ENCODE measurements around the gene C2CD4D. TPM values are rescaled to one million over a fixed set of nuclear protein-coding genes. Genes with fewer than 3 reads are reported as not detected.

The C2CD4D gene
- total RNA-seq, 1 experiment from 2014 or later: 0.17 TPM

GRCh38 chr1:151815716-151816327 is 23.8 kb downstream of the C2CD4D start:
- ATAC-seq: no peak
- no peak overlapping the region for H3K4me2 ChIP-seq (ENCODE audit: low read length)
- no peak overlapping the region for H3K27ac ChIP-seq (ENCODE audit: low read depth, low read length)
- H3K9me3 ChIP-seq (ENCODE audit: control insufficient read depth in 1 of 2, insufficient read depth in 1 of 2, low read depth in 1 of 2, low read length in 2 of 2): no peaks in the 10 kb centered on the region
- ChIA-PET RAD21 (ENCODE audit: low non-redundant PET in 1 of 2, low total read pairs in 2 of 2, uncharacterized antibody in 2 of 2, unreplicated experiment in 2 of 2) (no interaction called here), CTCF (no interaction called here), POLR2A (no interaction called here)
- TF ChIP-seq ZBTB33 (IDR thresholded peaks at IDR 0.05; ENCODE audit: extremely low read depth, insufficient replicate concordance, low read length) (no peak), ZNF274 (IDR thresholded peaks at IDR 0.05; ENCODE audit: low read depth, low read length) (no peak), TCF7L2 (IDR thresholded peaks at IDR 0.05; ENCODE audit: borderline replicate concordance, extremely low read depth, insufficient read depth, insufficient read length) (no peak), CEBPB (IDR thresholded peaks at IDR 0.05; ENCODE audit: low read depth) (no peak), JUND (IDR thresholded peaks at IDR 0.05) (no peak), MAX (IDR thresholded peaks at IDR 0.05) (no peak), YY1 (IDR thresholded peaks at IDR 0.05; ENCODE audit: extremely low read depth, insufficient replicate concordance, low read depth, low read length) (no peak), POLR2A (IDR thresholded peaks at IDR 0.05; ENCODE audit: borderline replicate concordance, extremely low read depth, insufficient read depth, insufficient read length) (no peak), POLR2AphosphoS5 (IDR thresholded peaks at IDR 0.05; ENCODE audit: low read depth, low read length) (no peak), SP1 (IDR thresholded peaks at IDR 0.05; ENCODE audit: low read depth) (no peak), SIN3A (IDR thresholded peaks at IDR 0.05; ENCODE audit: low read depth) (no peak), FOSL1 (IDR thresholded peaks at IDR 0.05; ENCODE audit: low read depth) (no peak), ZFX (IDR thresholded peaks at IDR 0.05) (no peak), EGR1 (IDR thresholded peaks at IDR 0.05; ENCODE audit: low read depth) (no peak), RAD21 (IDR thresholded peaks at IDR 0.05; ENCODE audit: low read depth) (no peak), REST (IDR thresholded peaks at IDR 0.05; ENCODE audit: low read depth) (no peak)
- TF ChIP-seq, protein P1, sequence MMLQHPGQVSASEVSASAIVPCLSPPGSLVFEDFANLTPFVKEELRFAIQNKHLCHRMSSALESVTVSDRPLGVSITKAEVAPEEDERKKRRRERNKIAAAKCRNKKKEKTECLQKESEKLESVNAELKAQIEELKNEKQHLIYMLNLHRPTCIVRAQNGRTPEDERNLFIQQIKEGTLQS (IDR thresholded peaks at IDR 0.05): no peak
- TF ChIP-seq, protein P2, sequence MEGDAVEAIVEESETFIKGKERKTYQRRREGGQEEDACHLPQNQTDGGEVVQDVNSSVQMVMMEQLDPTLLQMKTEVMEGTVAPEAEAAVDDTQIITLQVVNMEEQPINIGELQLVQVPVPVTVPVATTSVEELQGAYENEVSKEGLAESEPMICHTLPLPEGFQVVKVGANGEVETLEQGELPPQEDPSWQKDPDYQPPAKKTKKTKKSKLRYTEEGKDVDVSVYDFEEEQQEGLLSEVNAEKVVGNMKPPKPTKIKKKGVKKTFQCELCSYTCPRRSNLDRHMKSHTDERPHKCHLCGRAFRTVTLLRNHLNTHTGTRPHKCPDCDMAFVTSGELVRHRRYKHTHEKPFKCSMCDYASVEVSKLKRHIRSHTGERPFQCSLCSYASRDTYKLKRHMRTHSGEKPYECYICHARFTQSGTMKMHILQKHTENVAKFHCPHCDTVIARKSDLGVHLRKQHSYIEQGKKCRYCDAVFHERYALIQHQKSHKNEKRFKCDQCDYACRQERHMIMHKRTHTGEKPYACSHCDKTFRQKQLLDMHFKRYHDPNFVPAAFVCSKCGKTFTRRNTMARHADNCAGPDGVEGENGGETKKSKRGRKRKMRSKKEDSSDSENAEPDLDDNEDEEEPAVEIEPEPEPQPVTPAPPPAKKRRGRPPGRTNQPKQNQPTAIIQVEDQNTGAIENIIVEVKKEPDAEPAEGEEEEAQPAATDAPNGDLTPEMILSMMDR (IDR thresholded peaks at IDR 0.05 in 2 of 3, conservative IDR thresholded peaks at IDR 0.05 in 1 of 3; ENCODE audit: borderline replicate concordance in 1 of 3, insufficient read depth in 1 of 3, low read depth in 2 of 3, low read length in 2 of 3): no peak
- intact Hi-C loops (cut with micrococcal nuclease): no loop called here
- no peak overlapping the region for H3K4me3 ChIP-seq (replicated peaks in 1 of 2; ENCODE audit: low read depth in 1 of 2, low read length in 2 of 2)
- no peaks in the 10 kb centered on the region for H3K36me3 ChIP-seq (ENCODE audit: control insufficient read depth in 1 of 2, insufficient read depth in 2 of 2, low read length in 2 of 2)
- no peaks in the 10 kb centered on the region for H3K79me2 ChIP-seq (ENCODE audit: insufficient read depth, low read length)
- H4K20me1 ChIP-seq (ENCODE audit: insufficient read depth): no peaks in the 10 kb centered on the region
- no peaks in the 10 kb centered on the region for H3K9me2 ChIP-seq (ENCODE audit: insufficient read depth)
- no peak overlapping the region for H2AFZ ChIP-seq (ENCODE audit: low read depth, low read length, poor library complexity, severe bottlenecking)
- H3K4me1 ChIP-seq (ENCODE audit: control insufficient read depth in 1 of 2, insufficient read depth in 2 of 2, low read length in 2 of 2): no peaks in the 10 kb centered on the region; a peak in 1 of 4 replicates
- no peak for DNase-seq (ENCODE audit: low read depth, low spot score)
- H3K27me3 ChIP-seq (ENCODE audit: insufficient read depth, low read length): no peaks in the 10 kb centered on the region
- BruUV-seq (replicated peaks): no TSS peak
- no peak overlapping the region for H3K9ac ChIP-seq (ENCODE audit: low read length)
